K562 (cell line): ENCODE results near the gene PPM1G. TPM values are rescaled to one million over a fixed set of nuclear protein-coding genes. Genes with fewer than 3 reads are reported as not detected.

Experiments
- DPF2 ChIP-seq: fragments of 450-650 bp; IDR thresholded peaks from 2 replicates; pipeline ENCODE4 v1.6.1; 2016
- KDM1A ChIP-seq, 2 experiments: fragments of 450-650 bp; IDR thresholded peaks; 2 replicates each; pipeline ENCODE4 v1.6.1; 2016; ENCODE audit warnings: mild to moderate bottlenecking in 2 of 2
- MBD2 ChIP-seq: sonication (generic); IDR thresholded peaks from 2 replicates; pipeline ENCODE4 v1.6.1; 2016; ENCODE audit warnings: low read depth, borderline replicate concordance
- MCM5 ChIP-seq: fragments of 450-650 bp; IDR thresholded peaks from 2 replicates; pipeline ENCODE4 v1.6.1; 2016; ENCODE audit warnings: low read depth
- NCOR1 ChIP-seq: fragments of 450-650 bp; IDR thresholded peaks from 2 replicates; pipeline ENCODE4 v1.6.1; 2016; ENCODE audit warnings: mild to moderate bottlenecking, moderate library complexity
- NFATC3 ChIP-seq: fragments of 450-650 bp; IDR thresholded peaks from 2 replicates; pipeline ENCODE4 v1.6.1; 2017; ENCODE audit warnings: mild to moderate bottlenecking
- PTBP1 ChIP-seq: fragments of 200-400 bp; formaldehyde crosslinking; IDR thresholded peaks from 2 replicates; pipeline ENCODE4 v1.6.1; 2017; ENCODE audit warnings: low read depth, low read length
- RHOXF2B ChIP-seq: fragments of 250-450 bp; sonication (Bioruptor Pico); conservative IDR thresholded peaks from 2 replicates; pipeline ENCODE4 v1.5.1; 2021
- SMAD3 ChIP-seq: fragments of 450-650 bp; formaldehyde crosslinking; conservative IDR thresholded peaks from 2 replicates; pipeline ENCODE4 v1.4.0; 2020; ENCODE audit warnings: mild to moderate bottlenecking
- SUPT5H ChIP-seq: fragments of 450-650 bp; IDR thresholded peaks from 2 replicates; pipeline ENCODE4 v1.6.1; 2016
- TAF1 ChIP-seq: IDR thresholded peaks from 2 replicates; pipeline ENCODE4 v1.6.1; 2011; ENCODE audit warnings: mild to moderate bottlenecking, low read length, moderate library complexity; ENCODE audit not compliant: insufficient read depth, control insufficient read depth, severe bottlenecking; ENCODE audit errors: extremely low read depth
- TAL1 ChIP-seq: fragments of 450-650 bp; IDR thresholded peaks from 2 replicates; pipeline ENCODE4 v1.6.1; 2016; ENCODE audit warnings: mild to moderate bottlenecking
- U2AF2 ChIP-seq: fragments of 200-400 bp; formaldehyde crosslinking; optimal IDR thresholded peaks from 2 replicates; pipeline ENCODE3; 2017; ENCODE audit warnings: low read depth, mild to moderate bottlenecking, low read length
- ZNF586 ChIP-seq: fragments of 450-650 bp; formaldehyde crosslinking; conservative IDR thresholded peaks from 2 replicates; pipeline ENCODE4 v1.4.0; 2020; ENCODE audit warnings: mild to moderate bottlenecking, moderate library complexity
- ZNF696 ChIP-seq: fragments of 250-450 bp; sonication (Bioruptor Pico); conservative IDR thresholded peaks from 2 replicates; pipeline ENCODE4 v1.4.0; 2020; ENCODE audit warnings: mild to moderate bottlenecking, moderate library complexity
- polyA plus RNA-seq, 8 experiments: library from polyadenylated mRNA; depleted of rRNA in 4 of 8; stranded (reverse) in 5 of 8; unstranded in 3 of 8; fragments of >200 nt; fragmentation: Nextera tagmentation in 2 of 8; fragmentation: Illumina TruSeq in 1 of 8; extraction: Ambion mirVana in 2 of 8; extraction: Trizol in 1 of 8; gene quantifications; 2 replicates each; pipeline versions ENCODE4 v1.2.1 to v1.2.3, GENCODE V29; 2011 to 2014; ENCODE audit warnings: inconsistent platforms in 1 of 8, missing spikeins in 1 of 8
- total RNA-seq, 7 experiments: library from RNA; depleted of rRNA in 6 of 7; stranded (reverse); fragments of >200 nt in 6 of 7; fragmentation: Illumina TruSeq in 2 of 7; extraction: Trizol in 2 of 7; gene quantifications; 2 replicates each; pipeline versions ENCODE4 v1.2.1 to v1.2.3, GENCODE V29; 2011 to 2021; ENCODE audit warnings: low replicate concordance in 1 of 7
- TF ChIP-seq, protein P1 (sequence below), 2 experiments: fragments of 450-650 bp in 1 of 2; IDR thresholded peaks; 2 replicates each; pipeline ENCODE4 v1.6.1; 2011 to 2017; ENCODE audit warnings: low read depth in 2 of 2, antibody characterized with exemption in 1 of 2, borderline replicate concordance in 1 of 2, low read length in 1 of 2, mild to moderate bottlenecking in 1 of 2, mixed read lengths in 1 of 2; ENCODE audit not compliant: control insufficient read depth in 1 of 2
- TF ChIP-seq, protein P2 (sequence below), 2 experiments: fragments of 450-650 bp in 1 of 2; sonication (generic) in 1 of 2; formaldehyde crosslinking; conservative IDR thresholded peaks; 2 replicates each; pipeline versions ENCODE4 v1.4.0 to v1.8.1; 2020 to 2022; ENCODE audit warnings: mild to moderate bottlenecking in 1 of 2, missing genetic modification reagents in 1 of 2
- TF ChIP-seq, protein P3 (sequence below): fragments of 450-650 bp; formaldehyde crosslinking; IDR thresholded peaks from 2 replicates; pipeline ENCODE4 v1.4.0; 2020; ENCODE audit warnings: mild to moderate bottlenecking, moderate library complexity
- TF ChIP-seq, protein P4 (sequence below): sonication (generic); formaldehyde crosslinking; IDR thresholded peaks from 2 replicates; pipeline ENCODE4 v1.8.1; 2022; ENCODE audit warnings: missing genetic modification reagents
- TF ChIP-seq, protein P5 (sequence below): fragments of 150-350 bp; conservative IDR thresholded peaks from 2 replicates; pipeline ENCODE4 v1.6.1; 2014; ENCODE audit warnings: low read length

PPM1G gene
- total and polyA plus RNA-seq, 9 of the 15 experiments (the other 6 are each of a cell fraction or from before 2014, with no cell fraction given), result 61.7 to 230 (median 153) TPM

DNA sequence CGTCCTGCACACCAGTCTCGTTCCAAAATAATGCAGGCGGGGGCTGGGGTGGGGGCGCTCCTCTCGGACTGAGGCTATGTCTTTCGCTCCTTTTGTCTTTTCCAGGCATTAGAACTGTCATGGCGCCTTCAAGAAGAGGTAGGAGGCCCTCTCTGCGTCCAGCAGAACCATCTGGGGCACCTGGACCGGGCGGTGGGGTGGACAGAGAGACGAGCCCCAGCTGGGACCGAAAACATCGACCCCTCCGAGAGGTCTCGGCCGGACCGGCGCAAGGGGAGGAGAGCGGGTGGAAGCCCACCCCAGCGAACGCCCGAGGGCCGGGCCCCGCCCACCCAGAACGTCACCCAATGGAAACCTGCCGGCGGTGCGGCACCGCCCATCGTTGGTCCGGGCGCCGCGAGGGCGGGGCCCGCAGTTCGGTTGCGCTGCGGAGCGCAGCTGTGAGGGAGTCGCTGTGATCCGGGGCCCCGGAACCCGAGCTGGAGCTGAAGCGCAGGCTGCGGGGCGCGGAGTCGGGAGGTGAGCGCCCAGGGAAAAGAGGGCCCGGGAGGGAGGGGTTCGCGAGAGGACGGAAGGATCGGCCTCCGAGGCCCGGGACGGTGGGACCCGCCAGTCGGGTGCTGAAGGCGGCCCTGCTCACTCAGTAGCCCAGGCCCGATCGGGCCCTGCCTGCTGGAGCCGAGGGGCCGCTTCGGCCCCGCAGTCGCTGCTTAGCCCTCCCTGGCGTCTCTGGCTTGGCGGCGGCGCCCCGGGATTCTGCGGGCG, 19.0 kb upstream of the PPM1G start, which contains the start of gene NRBP1 (continued):
- TF ChIP-seq, protein P1, sequence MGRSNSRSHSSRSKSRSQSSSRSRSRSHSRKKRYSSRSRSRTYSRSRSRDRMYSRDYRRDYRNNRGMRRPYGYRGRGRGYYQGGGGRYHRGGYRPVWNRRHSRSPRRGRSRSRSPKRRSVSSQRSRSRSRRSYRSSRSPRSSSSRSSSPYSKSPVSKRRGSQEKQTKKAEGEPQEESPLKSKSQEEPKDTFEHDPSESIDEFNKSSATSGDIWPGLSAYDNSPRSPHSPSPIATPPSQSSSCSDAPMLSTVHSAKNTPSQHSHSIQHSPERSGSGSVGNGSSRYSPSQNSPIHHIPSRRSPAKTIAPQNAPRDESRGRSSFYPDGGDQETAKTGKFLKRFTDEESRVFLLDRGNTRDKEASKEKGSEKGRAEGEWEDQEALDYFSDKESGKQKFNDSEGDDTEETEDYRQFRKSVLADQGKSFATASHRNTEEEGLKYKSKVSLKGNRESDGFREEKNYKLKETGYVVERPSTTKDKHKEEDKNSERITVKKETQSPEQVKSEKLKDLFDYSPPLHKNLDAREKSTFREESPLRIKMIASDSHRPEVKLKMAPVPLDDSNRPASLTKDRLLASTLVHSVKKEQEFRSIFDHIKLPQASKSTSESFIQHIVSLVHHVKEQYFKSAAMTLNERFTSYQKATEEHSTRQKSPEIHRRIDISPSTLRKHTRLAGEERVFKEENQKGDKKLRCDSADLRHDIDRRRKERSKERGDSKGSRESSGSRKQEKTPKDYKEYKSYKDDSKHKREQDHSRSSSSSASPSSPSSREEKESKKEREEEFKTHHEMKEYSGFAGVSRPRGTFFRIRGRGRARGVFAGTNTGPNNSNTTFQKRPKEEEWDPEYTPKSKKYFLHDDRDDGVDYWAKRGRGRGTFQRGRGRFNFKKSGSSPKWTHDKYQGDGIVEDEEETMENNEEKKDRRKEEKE (IDR thresholded peaks at IDR 0.05; ENCODE audit: borderline replicate concordance in 1 of 2, control insufficient read depth in 1 of 2, low read depth in 2 of 2, low read length in 1 of 2), result no peak
- TF ChIP-seq ZNF696 (CRISPR knock-in tag) (no peak), DPF2 (0 out of 2 replicates have a peak, but pooled peaks have one; percentile 1), RHOXF2B (CRISPR knock-in tag) (no peak), KDM1A (IDR thresholded peaks at IDR 0.05) (no peak), ZNF586 (CRISPR knock-in tag) (no peak), NCOR1 (no peak), U2AF2 (no peak), PTBP1 (no peak), SMAD3 (CRISPR knock-in tag) (no peak), TAF1 (peak; percentile 88), NFATC3 (no peak), TAL1 (no peak), MBD2 (peak; percentile 73; the same call in 1 of the 2 replicates), MCM5 (no peak), SUPT5H (peak; percentile 91)
- TF ChIP-seq, protein P2, sequence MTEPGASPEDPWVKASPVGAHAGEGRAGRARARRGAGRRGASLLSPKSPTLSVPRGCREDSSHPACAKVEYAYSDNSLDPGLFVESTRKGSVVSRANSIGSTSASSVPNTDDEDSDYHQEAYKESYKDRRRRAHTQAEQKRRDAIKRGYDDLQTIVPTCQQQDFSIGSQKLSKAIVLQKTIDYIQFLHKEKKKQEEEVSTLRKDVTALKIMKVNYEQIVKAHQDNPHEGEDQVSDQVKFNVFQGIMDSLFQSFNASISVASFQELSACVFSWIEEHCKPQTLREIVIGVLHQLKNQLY (CRISPR knock-in tag; conservative IDR thresholded peaks at IDR 0.05), result no peak
- TF ChIP-seq, protein P3, sequence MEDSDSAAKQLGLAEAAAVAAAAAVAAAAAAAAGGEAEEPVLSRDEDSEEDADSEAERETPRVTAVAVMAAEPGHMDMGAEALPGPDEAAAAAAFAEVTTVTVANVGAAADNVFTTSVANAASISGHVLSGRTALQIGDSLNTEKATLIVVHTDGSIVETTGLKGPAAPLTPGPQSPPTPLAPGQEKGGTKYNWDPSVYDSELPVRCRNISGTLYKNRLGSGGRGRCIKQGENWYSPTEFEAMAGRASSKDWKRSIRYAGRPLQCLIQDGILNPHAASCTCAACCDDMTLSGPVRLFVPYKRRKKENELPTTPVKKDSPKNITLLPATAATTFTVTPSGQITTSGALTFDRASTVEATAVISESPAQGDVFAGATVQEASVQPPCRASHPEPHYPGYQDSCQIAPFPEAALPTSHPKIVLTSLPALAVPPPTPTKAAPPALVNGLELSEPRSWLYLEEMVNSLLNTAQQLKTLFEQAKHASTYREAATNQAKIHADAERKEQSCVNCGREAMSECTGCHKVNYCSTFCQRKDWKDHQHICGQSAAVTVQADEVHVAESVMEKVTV (CRISPR knock-in tag), result no peak
- TF ChIP-seq, protein P4, sequence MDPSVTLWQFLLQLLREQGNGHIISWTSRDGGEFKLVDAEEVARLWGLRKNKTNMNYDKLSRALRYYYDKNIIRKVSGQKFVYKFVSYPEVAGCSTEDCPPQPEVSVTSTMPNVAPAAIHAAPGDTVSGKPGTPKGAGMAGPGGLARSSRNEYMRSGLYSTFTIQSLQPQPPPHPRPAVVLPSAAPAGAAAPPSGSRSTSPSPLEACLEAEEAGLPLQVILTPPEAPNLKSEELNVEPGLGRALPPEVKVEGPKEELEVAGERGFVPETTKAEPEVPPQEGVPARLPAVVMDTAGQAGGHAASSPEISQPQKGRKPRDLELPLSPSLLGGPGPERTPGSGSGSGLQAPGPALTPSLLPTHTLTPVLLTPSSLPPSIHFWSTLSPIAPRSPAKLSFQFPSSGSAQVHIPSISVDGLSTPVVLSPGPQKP (CRISPR knock-in tag), result no peak
- TF ChIP-seq, protein P5, sequence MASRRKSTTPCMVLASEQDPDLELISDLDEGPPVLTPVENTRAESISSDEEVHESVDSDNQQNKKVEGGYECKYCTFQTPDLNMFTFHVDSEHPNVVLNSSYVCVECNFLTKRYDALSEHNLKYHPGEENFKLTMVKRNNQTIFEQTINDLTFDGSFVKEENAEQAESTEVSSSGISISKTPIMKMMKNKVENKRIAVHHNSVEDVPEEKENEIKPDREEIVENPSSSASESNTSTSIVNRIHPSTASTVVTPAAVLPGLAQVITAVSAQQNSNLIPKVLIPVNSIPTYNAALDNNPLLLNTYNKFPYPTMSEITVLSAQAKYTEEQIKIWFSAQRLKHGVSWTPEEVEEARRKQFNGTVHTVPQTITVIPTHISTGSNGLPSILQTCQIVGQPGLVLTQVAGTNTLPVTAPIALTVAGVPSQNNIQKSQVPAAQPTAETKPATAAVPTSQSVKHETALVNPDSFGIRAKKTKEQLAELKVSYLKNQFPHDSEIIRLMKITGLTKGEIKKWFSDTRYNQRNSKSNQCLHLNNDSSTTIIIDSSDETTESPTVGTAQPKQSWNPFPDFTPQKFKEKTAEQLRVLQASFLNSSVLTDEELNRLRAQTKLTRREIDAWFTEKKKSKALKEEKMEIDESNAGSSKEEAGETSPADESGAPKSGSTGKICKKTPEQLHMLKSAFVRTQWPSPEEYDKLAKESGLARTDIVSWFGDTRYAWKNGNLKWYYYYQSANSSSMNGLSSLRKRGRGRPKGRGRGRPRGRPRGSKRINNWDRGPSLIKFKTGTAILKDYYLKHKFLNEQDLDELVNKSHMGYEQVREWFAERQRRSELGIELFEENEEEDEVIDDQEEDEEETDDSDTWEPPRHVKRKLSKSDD, result no peak
